ENCODE results near the gene DAZ1.
"Not testable (repeated sequence)": the region's sequence is repeated elsewhere in the genome, so short reads cannot be mapped to it uniquely, and the experiment has no call there.

Gene DAZ1, protein sequence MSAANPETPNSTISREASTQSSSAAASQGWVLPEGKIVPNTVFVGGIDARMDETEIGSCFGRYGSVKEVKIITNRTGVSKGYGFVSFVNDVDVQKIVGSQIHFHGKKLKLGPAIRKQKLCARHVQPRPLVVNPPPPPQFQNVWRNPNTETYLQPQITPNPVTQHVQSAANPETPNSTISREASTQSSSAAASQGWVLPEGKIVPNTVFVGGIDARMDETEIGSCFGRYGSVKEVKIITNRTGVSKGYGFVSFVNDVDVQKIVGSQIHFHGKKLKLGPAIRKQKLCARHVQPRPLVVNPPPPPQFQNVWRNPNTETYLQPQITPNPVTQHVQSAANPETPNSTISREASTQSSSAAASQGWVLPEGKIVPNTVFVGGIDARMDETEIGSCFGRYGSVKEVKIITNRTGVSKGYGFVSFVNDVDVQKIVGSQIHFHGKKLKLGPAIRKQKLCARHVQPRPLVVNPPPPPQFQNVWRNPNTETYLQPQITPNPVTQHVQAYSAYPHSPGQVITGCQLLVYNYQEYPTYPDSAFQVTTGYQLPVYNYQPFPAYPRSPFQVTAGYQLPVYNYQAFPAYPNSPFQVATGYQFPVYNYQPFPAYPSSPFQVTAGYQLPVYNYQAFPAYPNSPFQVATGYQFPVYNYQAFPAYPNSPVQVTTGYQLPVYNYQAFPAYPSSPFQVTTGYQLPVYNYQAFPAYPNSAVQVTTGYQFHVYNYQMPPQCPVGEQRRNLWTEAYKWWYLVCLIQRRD

DNA sequence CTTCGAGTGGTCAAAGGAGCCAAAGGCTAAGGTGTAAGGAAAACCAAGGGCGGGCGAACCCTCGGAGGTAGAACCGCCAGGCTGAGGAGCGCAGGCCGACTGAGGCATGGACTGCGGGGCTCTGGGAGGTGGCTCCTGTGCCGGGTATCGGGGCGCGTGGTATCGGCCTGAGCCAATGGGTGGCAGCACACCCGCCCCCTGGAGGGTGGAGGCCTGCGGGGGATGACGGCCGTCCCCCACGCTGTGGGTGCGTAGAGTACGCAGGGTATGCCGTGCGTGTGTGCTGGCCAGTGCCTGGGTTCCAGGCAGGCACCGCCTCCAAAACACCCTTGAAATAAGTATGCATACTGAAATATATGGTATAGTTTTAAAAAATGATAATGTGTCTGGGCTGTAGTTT is at the start of gene DAZ1:
Gene DAZ1 (minus strand): TSS at position 101 of the 400 bp plus-strand sequence. CDS start 208 bp downstream, outside the sequence.
- not testable (repeated sequence) for DNase-seq

- not testable (repeated sequence) for DNase-seq
These were observed 20.4 kb upstream of the DAZ1 start, which contains the start of gene DAZ2 for GRCh38 chrY:23219233-23219632. DAZ2 (plus strand) TSS chrY:23219533; CDS start chrY:23219741, 208 bp downstream.

DNA sequence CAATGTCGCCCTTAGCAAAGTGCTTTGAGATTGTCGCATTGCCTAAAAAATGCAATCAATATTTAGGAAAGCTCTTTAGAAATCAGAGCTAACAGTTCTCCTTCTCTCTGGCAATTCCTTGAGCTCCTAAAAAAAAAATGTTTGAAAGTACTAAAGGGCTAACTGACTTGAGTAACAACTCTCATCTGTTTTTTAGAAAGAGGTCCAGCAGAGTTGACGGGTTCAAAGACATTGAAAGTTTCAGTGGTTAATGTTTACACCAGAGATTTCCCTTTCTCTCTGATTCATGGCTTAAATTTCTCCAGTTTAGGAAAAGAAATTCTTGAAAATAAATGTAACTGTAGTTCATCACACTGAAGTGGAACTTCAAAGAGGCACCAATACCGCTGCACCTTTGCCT is 11.9 kb upstream of the DAZ1 start:
- not testable (repeated sequence) for DNase-seq

DNA sequence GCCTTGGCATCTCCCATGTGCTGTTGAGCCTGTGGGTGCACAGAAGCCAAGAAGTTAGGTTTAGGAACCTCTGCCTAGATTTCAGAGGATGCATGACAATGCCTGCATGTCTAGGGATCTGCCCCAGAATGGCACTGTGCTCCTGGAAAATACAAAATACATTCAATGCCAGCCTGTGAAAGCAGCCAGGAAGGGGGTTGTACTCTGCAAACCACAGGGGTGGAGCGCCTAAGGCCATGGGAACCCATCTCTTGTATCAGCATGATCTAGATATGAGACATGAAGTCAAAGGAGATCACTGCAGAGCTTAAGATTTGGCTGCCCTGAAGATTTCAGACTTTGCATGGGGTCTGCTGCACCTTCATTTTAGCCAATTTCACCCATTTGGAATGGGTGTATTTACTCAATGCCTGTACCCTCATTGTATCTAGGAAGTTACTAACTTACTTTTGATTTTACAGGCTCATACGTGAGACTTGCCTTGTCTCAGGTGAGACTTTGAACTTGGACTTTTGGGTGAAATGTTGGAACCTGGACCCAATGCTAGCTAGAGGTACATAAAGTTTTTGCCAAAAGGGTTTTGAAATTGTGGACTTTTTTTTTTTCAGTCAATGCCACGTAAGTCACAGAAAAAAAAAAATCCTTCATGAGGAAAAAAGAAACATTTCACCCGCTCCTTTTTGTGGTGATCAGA is 11.1 kb upstream of the DAZ1 start:
- not testable (repeated sequence) for DNase-seq

DNA sequence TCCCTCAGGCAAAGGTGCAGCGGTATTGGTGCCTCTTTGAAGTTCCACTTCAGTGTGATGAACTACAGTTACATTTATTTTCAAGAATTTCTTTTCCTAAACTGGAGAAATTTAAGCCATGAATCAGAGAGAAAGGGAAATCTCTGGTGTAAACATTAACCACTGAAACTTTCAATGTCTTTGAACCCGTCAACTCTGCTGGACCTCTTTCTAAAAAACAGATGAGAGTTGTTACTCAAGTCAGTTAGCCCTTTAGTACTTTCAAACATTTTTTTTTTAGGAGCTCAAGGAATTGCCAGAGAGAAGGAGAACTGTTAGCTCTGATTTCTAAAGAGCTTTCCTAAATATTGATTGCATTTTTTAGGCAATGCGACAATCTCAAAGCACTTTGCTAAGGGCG is 8.6 kb upstream of the DAZ1 start:
- not testable (repeated sequence) for DNase-seq

Data from activated CD4-positive, alpha-beta T cell treated with anti-CD3 and anti-CD28 coated beads, Interleukin-2, amount 50 U/mL, for 1 hour (primary cell).